Spleen (tissue), 11 donors: Measurements from ENCODE around the gene SDHAF2. TPM values are rescaled to one million over a fixed set of nuclear protein-coding genes. Genes with fewer than 3 reads are reported as not detected.
"Not testable (repeated sequence)": the region's sequence is repeated elsewhere in the genome, so short reads cannot be mapped to it uniquely, and the experiment has no call there.

Experiments
- DNase-seq: peaks from one replicate; pipeline ENCODE4 v3.0.0-alpha.2; 2020
- H3K27ac ChIP-seq, 8 donors: fragments of 200-600 bp; sonication (generic) in 7 of 8; 1 replicate in 4 of 8; 2 replicates in 4 of 8; pipeline versions ENCODE4 v1.5.0 to v1.8.0; 2016 to 2021; ENCODE audit warnings: inconsistent platforms in 4 of 8, mild to moderate bottlenecking in 4 of 8, moderate library complexity in 1 of 8
- H3K27me3 ChIP-seq, 7 donors: fragments of 200-600 bp; sonication (generic) in 6 of 7; replicated peaks in 1 of 7; 1 replicate in 4 of 7; 2 replicates in 3 of 7; pipeline versions ENCODE4 v1.5.0 to v1.8.0; 2016 to 2021; ENCODE audit warnings: inconsistent platforms in 3 of 7, mild to moderate bottlenecking in 1 of 7
- H3K36me3 ChIP-seq, 6 donors: fragments of 200-600 bp; sonication (generic) in 5 of 6; 1 replicate in 4 of 6; 2 replicates in 2 of 6; pipeline versions ENCODE4 v1.5.0 to v1.8.0; 2016 to 2021; ENCODE audit warnings: inconsistent platforms in 2 of 6
- H3K4me1 ChIP-seq, 6 donors: fragments of 200-600 bp; sonication (generic) in 5 of 6; 1 replicate in 3 of 6; 2 replicates in 3 of 6; pipeline versions ENCODE4 v1.5.0 to v1.8.0; 2016 to 2021; ENCODE audit warnings: inconsistent platforms in 3 of 6
- H3K4me3 ChIP-seq, 8 donors: fragments of 200-600 bp; sonication (generic) in 7 of 8; 1 replicate in 4 of 8; 2 replicates in 4 of 8; pipeline versions ENCODE4 v1.5.0 to v1.8.0; 2016 to 2021; ENCODE audit warnings: inconsistent platforms in 4 of 8, mild to moderate bottlenecking in 4 of 8, moderate library complexity in 2 of 8
- H3K9me3 ChIP-seq, 8 donors: fragments of 200-600 bp; sonication (generic) in 7 of 8; 1 replicate in 4 of 8; 2 replicates in 4 of 8; pipeline versions ENCODE4 v1.5.0 to v1.8.0; 2016 to 2021; ENCODE audit warnings: inconsistent platforms in 4 of 8
- POLR2A ChIP-seq, 3 donors: fragments of 450-650 bp; IDR thresholded peaks; one replicate each; pipeline ENCODE4 v1.5.1; 2017; ENCODE audit warnings: antibody characterized with exemption in 3 of 3, mild to moderate bottlenecking in 1 of 3
- POLR2AphosphoS5 ChIP-seq, 3 donors: sonication (generic); formaldehyde crosslinking; IDR thresholded peaks; one replicate each; pipeline ENCODE4 v1.5.1; 2017; ENCODE audit warnings: antibody characterized with exemption in 3 of 3
- WGBS, 5 donors: extraction: QIAGEN DNeasy Blood & Tissue Kit in 3 of 5; methylation state at CpG; one replicate each; pipeline versions ENCODE4 v1.1.5 to v1.1.7; 2013 to 2018; 5-methylcytosine and 5-hydroxymethylcytosine counted together
- intact Hi-C: fragments of 100-400 bp; cut with DNase I; formaldehyde crosslinking; loops from one replicate; pipeline ENCODE4 v1.15.0; 2023; ENCODE audit warnings: low total_unique reads
- polyA plus RNA-seq, 3 donors: library from polyadenylated mRNA; stranded (reverse); fragments of 200-250 nt; gene quantifications; one replicate each; pipeline ENCODE4 v1.2.1, GENCODE V29; 2013
- total RNA-seq, 7 donors: library from RNA; depleted of rRNA in 3 of 7; stranded (reverse); fragments of >200 nt in 3 of 7; fragmentation: NEBNext Ultra II Directional in 4 of 7; extraction: Animal tissue kit (Norgen Biotek cat#: 25700) in 4 of 7; gene quantifications; one replicate each; pipeline versions ENCODE4 v1.1.0 to v1.2.1, GENCODE V29; 2016 to 2021
- TF ChIP-seq, protein P1 (sequence below), 11 experiments: fragments of 200-600 bp in 7 of 11; fragments of 450-650 bp in 4 of 11; sonication (generic) in 4 of 11; IDR thresholded peaks in 8 of 11; conservative IDR thresholded peaks in 3 of 11; 1 replicate in 7 of 11; 2 replicates in 4 of 11; pipeline versions ENCODE4 v1.4.0 to v1.8.0; 2016 to 2021; ENCODE audit warnings: antibody characterized with exemption in 11 of 11, inconsistent platforms in 4 of 11, mild to moderate bottlenecking in 1 of 11
- donor health status: healthy with polysubstance abuse.
- donor health status: DM: no; HTN: no; CAD: no; lungs with moderate emphysema.
- donor health status: DM: no; HTN: no; CAD: no.
- donor health status: Bipolar disorder and iron deficiency.
- donor health status: healthy.
- donor health status: DM: no; HTN: no; CAD: no.
- donor health status: DM: yes; HTN: yes; CAD: no.

The SDHAF2 gene
- total and polyA plus RNA-seq, 10 donors, result 39.8 to 74.2 (median 53.6) TPM

DNA sequence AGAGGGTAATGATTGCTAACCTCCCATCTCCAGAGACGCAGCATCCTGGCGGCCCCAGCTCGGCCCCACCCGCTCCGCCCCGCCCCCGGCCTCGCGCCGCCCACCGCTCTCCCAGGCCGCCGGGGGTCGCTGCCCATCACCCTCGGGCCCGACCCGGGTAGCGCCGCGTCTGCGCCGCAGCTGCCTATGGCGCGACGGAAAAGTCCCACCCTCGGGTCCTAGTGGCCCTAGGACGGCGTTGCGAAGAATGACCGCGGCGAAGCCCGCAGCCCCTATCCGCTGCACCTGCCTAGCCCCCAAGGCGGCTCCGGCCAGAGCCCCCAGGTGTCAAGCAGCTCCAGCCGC, 606 bp upstream of the SDHAF2 start:
- H3K27ac ChIP-seq, result peak overlapping the region; percentile 93 to 100 (median 96)
- peak; percentile 92 for DNase-seq
- WGBS, 5 donors, result 0% methylated on average over 11 to 37 of the region's 37 CpGs; no CpG with 5 or more reads in 1 of the 5 donors
- peaks cover 35 to 93% (median 77%) of the 10 kb centered on the region in 6 donors for H3K4me1 ChIP-seq
- TF ChIP-seq, protein P1, sequence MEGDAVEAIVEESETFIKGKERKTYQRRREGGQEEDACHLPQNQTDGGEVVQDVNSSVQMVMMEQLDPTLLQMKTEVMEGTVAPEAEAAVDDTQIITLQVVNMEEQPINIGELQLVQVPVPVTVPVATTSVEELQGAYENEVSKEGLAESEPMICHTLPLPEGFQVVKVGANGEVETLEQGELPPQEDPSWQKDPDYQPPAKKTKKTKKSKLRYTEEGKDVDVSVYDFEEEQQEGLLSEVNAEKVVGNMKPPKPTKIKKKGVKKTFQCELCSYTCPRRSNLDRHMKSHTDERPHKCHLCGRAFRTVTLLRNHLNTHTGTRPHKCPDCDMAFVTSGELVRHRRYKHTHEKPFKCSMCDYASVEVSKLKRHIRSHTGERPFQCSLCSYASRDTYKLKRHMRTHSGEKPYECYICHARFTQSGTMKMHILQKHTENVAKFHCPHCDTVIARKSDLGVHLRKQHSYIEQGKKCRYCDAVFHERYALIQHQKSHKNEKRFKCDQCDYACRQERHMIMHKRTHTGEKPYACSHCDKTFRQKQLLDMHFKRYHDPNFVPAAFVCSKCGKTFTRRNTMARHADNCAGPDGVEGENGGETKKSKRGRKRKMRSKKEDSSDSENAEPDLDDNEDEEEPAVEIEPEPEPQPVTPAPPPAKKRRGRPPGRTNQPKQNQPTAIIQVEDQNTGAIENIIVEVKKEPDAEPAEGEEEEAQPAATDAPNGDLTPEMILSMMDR (IDR thresholded peaks at IDR 0.05 in 8 of 11, conservative IDR thresholded peaks at IDR 0.05 in 3 of 11), result peak in 5 of 11 experiments; percentile 46 to 66 (median 57)
- TF ChIP-seq POLR2A (IDR thresholded peaks at IDR 0.05) (no peak), POLR2AphosphoS5 (IDR thresholded peaks at IDR 0.05) (peak in 1 of 3 donors; percentile 31)
- H3K36me3 ChIP-seq, result peaks cover 0 to 72% (median 42%) of the 10 kb centered on the region in 6 donors
- intact Hi-C loops, result loop anchor here (10.0 kb wide), 1 partner anchor 95 kb away; the partner anchor contains the start of genes DDB1 and TKFC
- no peaks in the 10 kb centered on the region for H3K9me3 ChIP-seq
- peak overlapping the region; percentile 64 to 91 (median 74) for H3K4me3 ChIP-seq
- H3K27me3 ChIP-seq, result no peaks in the 10 kb centered on the region

DNA sequence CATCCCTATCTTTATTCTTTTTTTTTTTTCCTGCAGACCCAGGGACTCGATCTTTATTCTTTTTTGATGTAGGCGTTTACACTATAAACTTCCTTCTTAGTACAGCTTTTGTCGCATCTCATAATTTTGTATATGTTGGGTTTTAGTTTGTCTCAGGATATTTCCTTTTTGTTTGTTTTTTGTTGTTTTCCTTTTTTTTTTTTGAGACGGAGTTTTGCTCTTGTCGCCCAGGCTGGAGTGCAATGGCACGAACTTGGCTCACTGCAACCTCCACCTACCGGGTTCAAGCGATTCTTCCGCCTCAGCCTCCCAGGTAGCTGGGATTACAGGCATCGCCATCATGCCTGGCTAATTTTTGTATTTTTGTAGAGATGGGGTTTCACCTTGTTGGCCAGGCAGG, 915 bp downstream of the SDHAF2 start:
- H3K27me3 ChIP-seq, DNase-seq, intact Hi-C loops, H3K9me3 ChIP-seq: not testable (repeated sequence)
- Histone ChIP-seq H3K36me3 (peaks cover 0 to 59% (median 28%) of the 10 kb centered on the region in 6 donors), H3K4me3 (peak overlapping the region; percentile 64 to 91 (median 74)), H3K27ac (peak overlapping the region in 6 of 8 donors; percentile 93 to 100 (median 98)), H3K4me1 (peaks cover 36 to 92% (median 75%) of the 10 kb centered on the region in 6 donors)
- WGBS, 5 donors, result 71 to 75% (median 74%) methylated on average over 10 of the region's 10 CpGs

DNA sequence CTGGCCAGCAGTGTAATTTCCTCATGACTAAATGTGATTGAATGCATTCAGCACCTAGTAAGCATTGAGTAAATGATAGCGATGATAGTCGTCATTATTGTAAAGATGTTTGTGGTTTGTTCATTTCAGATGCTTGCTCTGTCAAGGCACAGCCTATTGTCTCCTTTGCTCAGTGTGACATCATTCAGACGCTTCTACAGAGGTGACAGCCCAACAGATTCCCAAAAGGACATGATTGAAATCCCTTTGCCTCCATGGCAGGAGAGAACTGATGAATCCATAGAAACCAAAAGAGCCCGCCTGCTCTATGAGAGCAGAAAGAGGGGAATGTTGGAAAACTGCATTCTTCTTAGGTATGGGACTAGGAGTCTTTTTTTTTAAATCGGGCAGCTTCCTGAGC, 7.6 kb downstream of the SDHAF2 start:
- WGBS, 5 donors, result 93 to 99% (median 95%) methylated on average over 5 of the region's 5 CpGs
- intact Hi-C loops, result no loop called here
- no peak for TF ChIP-seq POLR2A (IDR thresholded peaks at IDR 0.05)
- TF ChIP-seq, protein P1 (IDR thresholded peaks at IDR 0.05 in 8 of 11, conservative IDR thresholded peaks at IDR 0.05 in 3 of 11), result no peak
- no peak for TF ChIP-seq POLR2AphosphoS5 (IDR thresholded peaks at IDR 0.05)

DNA sequence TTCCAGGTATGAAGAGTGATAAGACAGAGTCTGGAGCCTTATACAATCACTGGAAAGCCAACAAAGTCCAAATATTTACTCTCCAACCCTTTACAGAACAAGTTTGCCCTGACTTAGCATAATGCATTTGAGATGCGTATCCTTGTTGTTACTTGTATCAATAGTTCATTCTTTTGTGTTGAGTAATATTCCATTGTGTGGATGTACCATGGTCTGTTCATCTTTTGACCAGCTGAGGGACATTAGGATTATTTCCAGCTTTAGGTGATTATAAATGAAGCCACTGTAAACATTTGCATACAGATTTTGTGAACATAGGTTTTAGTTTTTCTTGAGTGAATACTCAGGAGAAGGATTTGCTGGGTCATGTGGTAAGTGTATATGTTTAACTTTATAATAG, 9.7 kb downstream of the SDHAF2 start:
- no peak for DNase-seq
- Histone ChIP-seq H3K27me3 (no peaks in the 10 kb centered on the region), H3K36me3 (peaks cover 0 to 90% (median 66%) of the 10 kb centered on the region in 6 donors), H3K9me3 (no peaks in the 10 kb centered on the region), H3K4me3 (no peak overlapping the region), H3K4me1 (peaks cover 0 to 24% (median 19%) of the 10 kb centered on the region in 6 donors), H3K27ac (no peak overlapping the region)
- intact Hi-C loops, result no loop called here
- TF ChIP-seq POLR2AphosphoS5 (IDR thresholded peaks at IDR 0.05) (no peak), POLR2A (IDR thresholded peaks at IDR 0.05) (no peak)
- TF ChIP-seq, protein P1 (IDR thresholded peaks at IDR 0.05 in 8 of 11, conservative IDR thresholded peaks at IDR 0.05 in 3 of 11), result no peak
- WGBS, 5 donors, result 95 to 100% (median 99%) methylated on average over 1 of the region's 1 CpG

More for the DNA sequence above, 7.6 kb downstream of the SDHAF2 start:
- H3K9me3 ChIP-seq, result no peaks in the 10 kb centered on the region
- H3K4me3 ChIP-seq, result no peak overlapping the region
- no peak for DNase-seq
- H3K27ac ChIP-seq, result no peak overlapping the region
- peaks cover 3 to 44% (median 34%) of the 10 kb centered on the region in 6 donors for H3K4me1 ChIP-seq
- peaks cover 0 to 86% (median 48%) of the 10 kb centered on the region in 6 donors for H3K36me3 ChIP-seq
- H3K27me3 ChIP-seq, result no peaks in the 10 kb centered on the region
